Measurements from ENCODE around the gene RILP.

RILP gene

GRCh38 chr17:1598399-1599095 lies 51.1 kb downstream of the RILP start:
- DNase-seq, result no peak

DNA sequence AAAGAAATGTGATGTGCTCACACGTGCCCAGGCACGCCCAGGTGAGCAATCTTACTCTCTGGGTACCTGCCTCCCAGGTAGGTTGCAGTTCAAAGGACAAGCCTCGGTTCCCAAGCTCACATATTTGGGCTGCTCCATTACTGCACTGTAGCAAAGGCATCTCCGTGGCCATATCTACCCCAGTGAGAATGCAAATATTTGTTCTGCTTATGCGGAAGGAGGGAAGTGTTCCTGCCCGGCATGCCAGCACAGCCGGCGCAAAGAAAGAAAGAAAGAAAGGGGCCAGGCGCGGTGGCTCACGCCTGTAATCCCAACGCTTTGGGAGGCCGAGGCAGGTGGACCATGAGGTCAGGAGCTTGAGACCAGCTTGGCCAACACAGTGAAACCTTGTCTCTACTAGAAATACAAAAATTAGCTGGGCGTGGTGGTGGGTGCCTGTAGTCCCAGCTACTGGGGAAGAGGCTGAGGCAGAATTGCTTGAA lies 51.8 kb downstream of the RILP start:
- DNase-seq, result no peak

Data from activated CD4-positive, CD25-positive, alpha-beta regulatory T cell (primary cell).